ENCODE measurements around the gene SRPX2.

The SRPX2 gene

GRCh38 chrX:100659431-100660137, 15.6 kb downstream of the SRPX2 start:
- Histone ChIP-seq H3K9me3 (no peaks in the 10 kb centered on the region), H3K4me1 (ENCODE audit: control insufficient read depth in 1 of 2, insufficient read depth in 1 of 2, low read depth in 1 of 2, low read length in 1 of 2) (no peaks in the 10 kb centered on the region), H3K27ac (no peak overlapping the region), H3K27me3 (no peaks in the 10 kb centered on the region), H3K36me3 (no peaks in the 10 kb centered on the region), H3K4me3 (ENCODE audit: low read depth in 1 of 2, low read length in 1 of 2) (no peak overlapping the region)
- TF ChIP-seq CTCF (IDR thresholded peaks at IDR 0.05), result no peak

- Histone ChIP-seq H3K4me1 (ENCODE audit: control insufficient read depth in 1 of 2, insufficient read depth in 1 of 2, low read depth in 1 of 2, low read length in 1 of 2) (no peaks in the 10 kb centered on the region), H3K36me3 (no peaks in the 10 kb centered on the region), H3K27ac (no peak overlapping the region), H3K27me3 (no peaks in the 10 kb centered on the region), H3K4me3 (ENCODE audit: low read depth in 1 of 2, low read length in 1 of 2) (no peak overlapping the region), H3K9me3 (no peaks in the 10 kb centered on the region)
- TF ChIP-seq CTCF (IDR thresholded peaks at IDR 0.05), result no peak
These were observed 18.2 kb downstream of the SRPX2 start for GRCh38 chrX:100662170-100662569.

GRCh38 chrX:100662796-100663195, 18.8 kb downstream of the SRPX2 start:
- H3K4me3 ChIP-seq (ENCODE audit: low read depth in 1 of 2, low read length in 1 of 2), result no peak overlapping the region
- no peak for TF ChIP-seq CTCF (IDR thresholded peaks at IDR 0.05)
- H3K9me3 ChIP-seq, result no peaks in the 10 kb centered on the region
- H3K4me1 ChIP-seq (ENCODE audit: control insufficient read depth in 1 of 2, insufficient read depth in 1 of 2, low read depth in 1 of 2, low read length in 1 of 2), result no peaks in the 10 kb centered on the region
- H3K36me3 ChIP-seq, result no peaks in the 10 kb centered on the region
- H3K27ac ChIP-seq, result no peak overlapping the region
- H3K27me3 ChIP-seq, result no peaks in the 10 kb centered on the region

GRCh38 chrX:100663642-100664041, 19.6 kb downstream of the SRPX2 start:
- Histone ChIP-seq H3K4me3 (ENCODE audit: low read depth in 1 of 2, low read length in 1 of 2) (no peak overlapping the region), H3K27me3 (no peaks in the 10 kb centered on the region), H3K36me3 (no peaks in the 10 kb centered on the region), H3K27ac (no peak overlapping the region), H3K4me1 (ENCODE audit: control insufficient read depth in 1 of 2, insufficient read depth in 1 of 2, low read depth in 1 of 2, low read length in 1 of 2) (no peaks in the 10 kb centered on the region), H3K9me3 (no peaks in the 10 kb centered on the region)
- no peak for TF ChIP-seq CTCF (IDR thresholded peaks at IDR 0.05)

- no peak overlapping the region for H3K27ac ChIP-seq
- H3K4me3 ChIP-seq (ENCODE audit: low read depth in 1 of 2, low read length in 1 of 2), result no peak overlapping the region
These were observed 29.0 kb downstream of the SRPX2 start for GRCh38 chrX:100672966-100673365.

More at GRCh38 chrX:100672966-100673365, 29.0 kb downstream of the SRPX2 start:
- no peaks in the 10 kb centered on the region for H3K9me3 ChIP-seq
- H3K36me3 ChIP-seq, result no peaks in the 10 kb centered on the region
- H3K4me1 ChIP-seq (ENCODE audit: control insufficient read depth in 1 of 2, insufficient read depth in 1 of 2, low read depth in 1 of 2, low read length in 1 of 2), result no peaks in the 10 kb centered on the region
- no peaks in the 10 kb centered on the region for H3K27me3 ChIP-seq
- no peak for TF ChIP-seq CTCF (IDR thresholded peaks at IDR 0.05)

Measured in neutrophil (primary cell).